Neural cell (in vitro differentiated cells): ENCODE results near the gene TCF4. TPM values are rescaled to one million over a fixed set of nuclear protein-coding genes. Genes with fewer than 3 reads are reported as not detected.

Experiments
- H2AFZ ChIP-seq: fragments of 200-600, 300-800 bp; sonication (generic), shearing (Covaris generic); 2 replicates; pipeline ENCODE4 v1.6.0; 2014; ENCODE audit warnings: low read depth, mild to moderate bottlenecking, antibody characterized with exemption, low read length, moderate library complexity
- H3F3A ChIP-seq: fragments of 200-600 bp; shearing (Covaris generic); 2 replicates; pipeline ENCODE4 v1.6.1; 2016; ENCODE audit warnings: mild to moderate bottlenecking, moderate library complexity, mixed read lengths, antibody characterized with exemption, low read length; ENCODE audit not compliant: insufficient read depth, poor library complexity, severe bottlenecking
- H3K27ac ChIP-seq: fragments of 200-600, 300-800 bp; sonication (generic), shearing (Covaris generic); 2 replicates; pipeline ENCODE4 v1.5.1; 2014; ENCODE audit warnings: mild to moderate bottlenecking, low read length, moderate library complexity
- H3K27me3 ChIP-seq: fragments of 300-800, 200-600 bp; sonication (generic), shearing (Covaris generic); 2 replicates; pipeline ENCODE4 v1.6.0; 2014; ENCODE audit warnings: mild to moderate bottlenecking, low read depth, low read length, moderate library complexity; ENCODE audit not compliant: insufficient read depth
- H3K36me3 ChIP-seq: fragments of 300-800, 200-600 bp; sonication (generic), shearing (Covaris generic); 2 replicates; pipeline ENCODE4 v1.5.1; 2014; ENCODE audit warnings: mild to moderate bottlenecking, antibody characterized with exemption, low read length, moderate library complexity; ENCODE audit not compliant: insufficient read depth
- H3K4me2 ChIP-seq: fragments of 300-800, 200-600 bp; sonication (generic), shearing (Covaris generic); 2 replicates; pipeline ENCODE4 v1.6.0; 2014; ENCODE audit warnings: mild to moderate bottlenecking, low read length
- H3K4me3 ChIP-seq: fragments of 300-800, 200-600 bp; sonication (generic), shearing (Covaris generic); 2 replicates; pipeline ENCODE4 v1.5.1; 2014; ENCODE audit warnings: mild to moderate bottlenecking, low read length, moderate library complexity
- H3K79me2 ChIP-seq: fragments of 200-600 bp; shearing (Covaris generic); replicated peaks from 2 replicates; pipeline ENCODE4 v1.6.0; 2014; ENCODE audit warnings: mild to moderate bottlenecking, low read length, moderate library complexity; ENCODE audit not compliant: insufficient read depth
- H3K9ac ChIP-seq: fragments of 300-800, 200-600 bp; sonication (generic), shearing (Covaris generic); 2 replicates; pipeline ENCODE4 v1.6.1; 2016; ENCODE audit warnings: mild to moderate bottlenecking, low read length, mixed read lengths
- H3K9me2 ChIP-seq: fragments of 200-600 bp; shearing (Covaris generic); 2 replicates; pipeline ENCODE4 v1.6.1; 2016; ENCODE audit warnings: mild to moderate bottlenecking, low read length, mixed read lengths; ENCODE audit not compliant: insufficient read depth
- H3K9me3 ChIP-seq: fragments of 200-600, 300-800 bp; sonication (generic), shearing (Covaris generic); 2 replicates; pipeline ENCODE4 v1.6.1; 2016; ENCODE audit warnings: mild to moderate bottlenecking, mixed run types, low read length, moderate library complexity, mixed read lengths
- H4K20me1 ChIP-seq: fragments of 200-600 bp; shearing (Covaris generic); 2 replicates; pipeline ENCODE4 v1.6.1; 2016; ENCODE audit warnings: mild to moderate bottlenecking, mixed run types; ENCODE audit not compliant: insufficient read depth
- EP300 ChIP-seq: fragments of 450-650 bp; conservative IDR thresholded peaks from 2 replicates; pipeline ENCODE4 v1.6.1; 2014; ENCODE audit warnings: antibody characterized with exemption, mild to moderate bottlenecking, moderate library complexity; ENCODE audit not compliant: poor library complexity, severe bottlenecking
- EZH2 ChIP-seq: fragments of 200-600, 300-800 bp; shearing (Covaris generic), sonication (generic); IDR thresholded peaks from 2 replicates; pipeline ENCODE4 v1.6.1; 2014; ENCODE audit warnings: antibody characterized with exemption, low read length, borderline replicate concordance, mild to moderate bottlenecking; ENCODE audit not compliant: insufficient read depth, poor library complexity, severe bottlenecking
- MXI1 ChIP-seq: fragments of 450-650 bp; conservative IDR thresholded peaks from 2 replicates; pipeline ENCODE4 v1.6.1; 2014; ENCODE audit warnings: antibody characterized with exemption, mild to moderate bottlenecking; ENCODE audit not compliant: poor library complexity, severe bottlenecking
- POLR2AphosphoS5 ChIP-seq: IDR thresholded peaks from 2 replicates; pipeline ENCODE4 v1.6.1; 2012
- RAD21 ChIP-seq: fragments of 450-650 bp; conservative IDR thresholded peaks from 2 replicates; pipeline ENCODE4 v1.6.1; 2014; ENCODE audit warnings: antibody characterized with exemption, mild to moderate bottlenecking, moderate library complexity
- REST ChIP-seq: IDR thresholded peaks from 2 replicates; pipeline ENCODE4 v1.6.1; 2012; ENCODE audit warnings: borderline replicate concordance
- SMC3 ChIP-seq: fragments of 450-650 bp; conservative IDR thresholded peaks from 2 replicates; pipeline ENCODE4 v1.6.1; 2014; ENCODE audit warnings: antibody characterized with exemption, mild to moderate bottlenecking, moderate library complexity; ENCODE audit not compliant: poor library complexity
- TAF1 ChIP-seq: IDR thresholded peaks from 2 replicates; pipeline ENCODE4 v1.6.1; 2012; ENCODE audit warnings: low read depth
- polyA plus RNA-seq: library from polyadenylated mRNA; depleted of rRNA; stranded (reverse); fragments of >200 nt; gene quantifications from 2 replicates; pipeline ENCODE4 v1.2.3, GENCODE V29; 2014
- TF ChIP-seq, protein P1 (sequence below): fragments of 450-650 bp; IDR thresholded peaks from 2 replicates; pipeline ENCODE4 v1.5.1; 2014; ENCODE audit warnings: antibody characterized with exemption, mild to moderate bottlenecking, moderate library complexity; ENCODE audit not compliant: poor library complexity, severe bottlenecking

The TCF4 gene
- polyA plus RNA-seq, 1 donor from 2014 or later: 7.0 TPM

- no peak overlapping the region for H3K9ac ChIP-seq
Measured at GRCh38 chr18:55455938-55456337, 132.1 kb downstream of the TCF4 start.

DNA sequence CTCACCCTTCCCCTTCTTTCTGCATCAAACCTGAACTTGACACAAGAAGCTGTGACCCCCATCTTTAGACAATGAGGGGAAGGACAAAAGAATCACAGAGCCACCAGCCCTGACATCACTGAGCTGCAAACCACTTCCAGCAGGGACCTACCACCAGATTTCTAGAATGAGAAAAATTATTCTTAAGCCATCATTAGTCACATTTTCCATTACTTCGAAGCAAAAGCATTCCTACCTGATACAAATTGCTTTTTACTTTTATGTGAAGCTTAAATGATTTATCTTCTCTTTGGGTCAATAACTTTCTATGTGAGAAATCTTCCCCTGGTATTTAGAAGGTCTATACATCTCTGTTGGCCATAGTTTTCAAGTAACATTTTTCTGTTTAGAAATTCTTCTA, 134.8 kb downstream of the TCF4 start:
- Histone ChIP-seq H3K9me2 (no peaks in the 10 kb centered on the region), H3K4me3 (no peak overlapping the region), H3F3A (no peaks in the 10 kb centered on the region), H3K36me3 (no peaks in the 10 kb centered on the region), H4K20me1 (no peaks in the 10 kb centered on the region), H2AFZ (no peak overlapping the region), H3K27me3 (no peaks in the 10 kb centered on the region), H3K9me3 (no peaks in the 10 kb centered on the region), H3K4me2 (no peak overlapping the region), H3K27ac (no peak overlapping the region), H3K79me2 (peaks cover 6% of the 10 kb centered on the region), H3K9ac (no peak overlapping the region)
- TF ChIP-seq EP300 (no peak), POLR2AphosphoS5 (no peak), TAF1 (no peak), REST (no peak), MXI1 (no peak), SMC3 (no peak), EZH2 (no peak)
- TF ChIP-seq, protein P1, sequence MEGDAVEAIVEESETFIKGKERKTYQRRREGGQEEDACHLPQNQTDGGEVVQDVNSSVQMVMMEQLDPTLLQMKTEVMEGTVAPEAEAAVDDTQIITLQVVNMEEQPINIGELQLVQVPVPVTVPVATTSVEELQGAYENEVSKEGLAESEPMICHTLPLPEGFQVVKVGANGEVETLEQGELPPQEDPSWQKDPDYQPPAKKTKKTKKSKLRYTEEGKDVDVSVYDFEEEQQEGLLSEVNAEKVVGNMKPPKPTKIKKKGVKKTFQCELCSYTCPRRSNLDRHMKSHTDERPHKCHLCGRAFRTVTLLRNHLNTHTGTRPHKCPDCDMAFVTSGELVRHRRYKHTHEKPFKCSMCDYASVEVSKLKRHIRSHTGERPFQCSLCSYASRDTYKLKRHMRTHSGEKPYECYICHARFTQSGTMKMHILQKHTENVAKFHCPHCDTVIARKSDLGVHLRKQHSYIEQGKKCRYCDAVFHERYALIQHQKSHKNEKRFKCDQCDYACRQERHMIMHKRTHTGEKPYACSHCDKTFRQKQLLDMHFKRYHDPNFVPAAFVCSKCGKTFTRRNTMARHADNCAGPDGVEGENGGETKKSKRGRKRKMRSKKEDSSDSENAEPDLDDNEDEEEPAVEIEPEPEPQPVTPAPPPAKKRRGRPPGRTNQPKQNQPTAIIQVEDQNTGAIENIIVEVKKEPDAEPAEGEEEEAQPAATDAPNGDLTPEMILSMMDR: no peak

More at GRCh38 chr18:55455938-55456337, 132.1 kb downstream of the TCF4 start:
- H4K20me1 ChIP-seq: no peaks in the 10 kb centered on the region
- H3K9me2 ChIP-seq: no peaks in the 10 kb centered on the region
- TF ChIP-seq MXI1 (no peak), POLR2AphosphoS5 (no peak), REST (no peak), TAF1 (no peak), EP300 (no peak), RAD21 (no peak), EZH2 (no peak), SMC3 (no peak)
- TF ChIP-seq, protein P1: no peak
- H3K4me2 ChIP-seq: no peak overlapping the region
- no peaks in the 10 kb centered on the region for H3F3A ChIP-seq
- H3K27me3 ChIP-seq: no peaks in the 10 kb centered on the region
- H3K27ac ChIP-seq: no peak overlapping the region
- H3K9me3 ChIP-seq: no peaks in the 10 kb centered on the region
- no peak overlapping the region for H3K4me3 ChIP-seq
- peaks cover 2% of the 10 kb centered on the region for H3K79me2 ChIP-seq
- H3K36me3 ChIP-seq: no peaks in the 10 kb centered on the region
- no peak overlapping the region for H2AFZ ChIP-seq
